22Rv1 (cell line): ENCODE measurements around the gene PPL.

Experiments used
- ZFX ChIP-seq: fragments of 450-650 bp; IDR thresholded peaks from 2 replicates; pipeline ENCODE4 v1.6.1; 2017; ENCODE audit warnings: antibody characterized with exemption, borderline replicate concordance
- TF ChIP-seq, protein P1 (sequence below): fragments of 450-650 bp; IDR thresholded peaks from 2 replicates; pipeline ENCODE4 v1.5.1; 2017; ENCODE audit warnings: mild to moderate bottlenecking

DNA sequence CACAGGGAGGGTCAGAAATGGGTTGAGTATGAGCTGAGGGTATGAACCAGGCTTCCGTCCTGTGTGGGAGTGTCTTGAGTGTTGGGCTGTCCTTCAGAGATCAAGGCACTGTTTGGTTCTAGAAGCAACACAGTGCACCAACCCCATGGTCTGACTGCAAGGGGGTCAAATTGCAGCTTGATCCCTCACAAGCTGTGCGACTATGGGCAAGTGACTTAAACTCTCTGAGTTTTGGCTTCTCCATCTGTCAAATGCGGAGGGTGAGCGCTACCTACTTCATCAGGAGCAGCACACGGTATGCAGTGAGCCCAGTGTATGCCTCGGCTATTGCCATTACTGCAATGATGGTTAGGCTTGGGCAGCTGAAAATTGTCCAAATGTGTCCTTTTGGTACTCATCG lies 42.2 kb upstream of the PPL start:
- TF ChIP-seq, protein P1, sequence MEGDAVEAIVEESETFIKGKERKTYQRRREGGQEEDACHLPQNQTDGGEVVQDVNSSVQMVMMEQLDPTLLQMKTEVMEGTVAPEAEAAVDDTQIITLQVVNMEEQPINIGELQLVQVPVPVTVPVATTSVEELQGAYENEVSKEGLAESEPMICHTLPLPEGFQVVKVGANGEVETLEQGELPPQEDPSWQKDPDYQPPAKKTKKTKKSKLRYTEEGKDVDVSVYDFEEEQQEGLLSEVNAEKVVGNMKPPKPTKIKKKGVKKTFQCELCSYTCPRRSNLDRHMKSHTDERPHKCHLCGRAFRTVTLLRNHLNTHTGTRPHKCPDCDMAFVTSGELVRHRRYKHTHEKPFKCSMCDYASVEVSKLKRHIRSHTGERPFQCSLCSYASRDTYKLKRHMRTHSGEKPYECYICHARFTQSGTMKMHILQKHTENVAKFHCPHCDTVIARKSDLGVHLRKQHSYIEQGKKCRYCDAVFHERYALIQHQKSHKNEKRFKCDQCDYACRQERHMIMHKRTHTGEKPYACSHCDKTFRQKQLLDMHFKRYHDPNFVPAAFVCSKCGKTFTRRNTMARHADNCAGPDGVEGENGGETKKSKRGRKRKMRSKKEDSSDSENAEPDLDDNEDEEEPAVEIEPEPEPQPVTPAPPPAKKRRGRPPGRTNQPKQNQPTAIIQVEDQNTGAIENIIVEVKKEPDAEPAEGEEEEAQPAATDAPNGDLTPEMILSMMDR = no peak
- no peak for TF ChIP-seq ZFX
